ENCODE data around the gene STAC3. TPM values are rescaled to one million over a fixed set of nuclear protein-coding genes. Genes with fewer than 3 reads are reported as not detected.

Gene STAC3
- total and polyA plus RNA-seq, 9 of the 15 experiments (the other 6 are each of a cell fraction or from before 2014, with no cell fraction given), result 0.45 to 6.4 (median 3.3) TPM

DNA sequence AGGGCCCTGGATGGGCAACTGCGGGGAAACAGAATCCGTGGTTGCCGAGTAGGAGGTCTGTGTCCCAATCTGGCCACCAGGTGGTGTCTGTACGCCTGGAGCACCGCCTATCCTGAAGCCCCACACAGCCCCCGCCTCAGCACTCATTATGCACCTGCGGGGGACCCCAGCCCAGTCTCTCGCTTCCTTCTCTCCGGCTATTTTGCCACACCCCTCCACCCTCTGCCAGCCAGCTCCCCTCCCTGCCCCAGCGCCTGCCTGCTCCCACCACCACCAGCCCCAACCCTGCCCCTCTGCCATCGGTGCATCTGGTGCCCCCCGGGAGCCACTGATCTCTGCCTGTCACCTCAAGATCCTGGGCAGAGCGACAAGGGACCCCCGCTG is 36.6 kb downstream of the STAC3 start (continued):
- TF ChIP-seq, protein P1, sequence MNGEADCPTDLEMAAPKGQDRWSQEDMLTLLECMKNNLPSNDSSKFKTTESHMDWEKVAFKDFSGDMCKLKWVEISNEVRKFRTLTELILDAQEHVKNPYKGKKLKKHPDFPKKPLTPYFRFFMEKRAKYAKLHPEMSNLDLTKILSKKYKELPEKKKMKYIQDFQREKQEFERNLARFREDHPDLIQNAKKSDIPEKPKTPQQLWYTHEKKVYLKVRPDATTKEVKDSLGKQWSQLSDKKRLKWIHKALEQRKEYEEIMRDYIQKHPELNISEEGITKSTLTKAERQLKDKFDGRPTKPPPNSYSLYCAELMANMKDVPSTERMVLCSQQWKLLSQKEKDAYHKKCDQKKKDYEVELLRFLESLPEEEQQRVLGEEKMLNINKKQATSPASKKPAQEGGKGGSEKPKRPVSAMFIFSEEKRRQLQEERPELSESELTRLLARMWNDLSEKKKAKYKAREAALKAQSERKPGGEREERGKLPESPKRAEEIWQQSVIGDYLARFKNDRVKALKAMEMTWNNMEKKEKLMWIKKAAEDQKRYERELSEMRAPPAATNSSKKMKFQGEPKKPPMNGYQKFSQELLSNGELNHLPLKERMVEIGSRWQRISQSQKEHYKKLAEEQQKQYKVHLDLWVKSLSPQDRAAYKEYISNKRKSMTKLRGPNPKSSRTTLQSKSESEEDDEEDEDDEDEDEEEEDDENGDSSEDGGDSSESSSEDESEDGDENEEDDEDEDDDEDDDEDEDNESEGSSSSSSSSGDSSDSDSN (IDR thresholded peaks at IDR 0.05; ENCODE audit: borderline replicate concordance in 1 of 2, low read depth in 2 of 2, low read length in 2 of 2), result 0 out of 4 replicates have a peak, but pooled peaks of 1 of the 2 experiments have one; percentile 33
- TF ChIP-seq RAD21 (CRISPR knock-in tag; conservative IDR thresholded peaks at IDR 0.05 in 1 of 2, IDR thresholded peaks at IDR 0.05 in 1 of 2) (peak; percentile 67 to 81), EP300 (IDR thresholded peaks at IDR 0.05; ENCODE audit: low read length) (0 out of 2 replicates have a peak, but pooled peaks have one; percentile 3), ZBTB7A (IDR thresholded peaks at IDR 0.05; ENCODE audit: borderline replicate concordance, control insufficient read depth, low read depth, low read length) (peak; percentile 86)
- TF ChIP-seq, protein P2, sequence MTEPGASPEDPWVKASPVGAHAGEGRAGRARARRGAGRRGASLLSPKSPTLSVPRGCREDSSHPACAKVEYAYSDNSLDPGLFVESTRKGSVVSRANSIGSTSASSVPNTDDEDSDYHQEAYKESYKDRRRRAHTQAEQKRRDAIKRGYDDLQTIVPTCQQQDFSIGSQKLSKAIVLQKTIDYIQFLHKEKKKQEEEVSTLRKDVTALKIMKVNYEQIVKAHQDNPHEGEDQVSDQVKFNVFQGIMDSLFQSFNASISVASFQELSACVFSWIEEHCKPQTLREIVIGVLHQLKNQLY (CRISPR knock-in tag; conservative IDR thresholded peaks at IDR 0.05), result no peak
- TF ChIP-seq, protein P3, sequence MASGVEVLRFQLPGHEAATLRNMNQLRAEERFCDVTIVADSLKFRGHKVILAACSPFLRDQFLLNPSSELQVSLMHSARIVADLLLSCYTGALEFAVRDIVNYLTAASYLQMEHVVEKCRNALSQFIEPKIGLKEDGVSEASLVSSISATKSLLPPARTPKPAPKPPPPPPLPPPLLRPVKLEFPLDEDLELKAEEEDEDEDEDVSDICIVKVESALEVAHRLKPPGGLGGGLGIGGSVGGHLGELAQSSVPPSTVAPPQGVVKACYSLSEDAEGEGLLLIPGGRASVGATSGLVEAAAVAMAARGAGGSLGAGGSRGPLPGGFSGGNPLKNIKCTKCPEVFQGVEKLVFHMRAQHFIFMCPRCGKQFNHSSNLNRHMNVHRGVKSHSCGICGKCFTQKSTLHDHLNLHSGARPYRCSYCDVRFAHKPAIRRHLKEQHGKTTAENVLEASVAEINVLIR (CRISPR knock-in tag; IDR thresholded peaks at IDR 0.05), result no peak
